ENCODE results near the gene NKD1.

- TF ChIP-seq CTCF (IDR thresholded peaks at IDR 0.05) (no peak), POLR2A (IDR thresholded peaks at IDR 0.05) (no peak)
Measured at GRCh38 chr16:50655558-50656055, 107.4 kb downstream of the NKD1 start.
